22Rv1 (cell line): ENCODE data around the gene DHH.

ENCODE experiments used
- H3K27ac ChIP-seq: fragments of 450-650 bp; 2 replicates; pipeline ENCODE4 v1.5.1; 2017
- ZFX ChIP-seq: fragments of 450-650 bp; IDR thresholded peaks from 2 replicates; pipeline ENCODE4 v1.6.1; 2017; ENCODE audit warnings: antibody characterized with exemption, borderline replicate concordance
- TF ChIP-seq, protein P1 (sequence below): fragments of 450-650 bp; IDR thresholded peaks from 2 replicates; pipeline ENCODE4 v1.5.1; 2017; ENCODE audit warnings: mild to moderate bottlenecking

DHH gene

DNA sequence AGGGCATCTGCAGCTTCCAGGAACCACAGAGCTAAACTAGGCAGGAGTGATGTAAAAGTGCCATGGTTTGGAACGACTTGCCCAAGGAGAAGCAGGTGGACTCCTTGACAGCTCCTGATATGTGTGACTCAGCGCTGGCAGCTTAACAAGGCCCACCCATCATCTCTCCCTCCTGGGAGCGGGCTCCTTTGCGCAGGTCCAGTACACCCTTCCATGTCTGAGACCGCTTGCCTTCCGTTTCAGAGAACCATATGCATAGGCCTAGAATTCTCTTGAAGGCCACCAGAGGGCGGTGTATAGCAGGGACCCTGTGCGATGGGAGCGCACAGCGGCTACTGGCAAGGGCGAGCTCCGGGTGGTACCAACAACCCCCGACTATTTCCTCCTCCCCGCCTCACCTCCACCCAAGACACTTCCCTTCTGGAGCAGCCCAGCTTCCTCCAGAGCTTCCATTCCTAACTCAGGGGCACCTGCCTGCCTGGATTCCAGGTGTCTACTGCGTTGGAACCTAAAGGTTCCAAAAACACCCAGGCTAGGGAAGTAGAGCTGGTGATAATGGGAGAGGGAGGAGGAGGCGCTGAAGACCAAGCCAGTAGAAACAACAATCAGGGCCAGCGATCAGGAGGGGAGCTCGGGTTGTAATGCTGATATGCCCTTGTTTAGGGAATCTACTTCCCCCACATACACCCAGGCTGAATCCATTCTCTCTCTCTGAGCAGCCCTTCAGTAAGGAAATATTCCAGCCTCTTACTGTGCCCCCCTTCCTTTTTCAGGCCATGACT lies 6.3 kb downstream of the DHH start:
- no peak overlapping the region for H3K27ac ChIP-seq
- TF ChIP-seq, protein P1, sequence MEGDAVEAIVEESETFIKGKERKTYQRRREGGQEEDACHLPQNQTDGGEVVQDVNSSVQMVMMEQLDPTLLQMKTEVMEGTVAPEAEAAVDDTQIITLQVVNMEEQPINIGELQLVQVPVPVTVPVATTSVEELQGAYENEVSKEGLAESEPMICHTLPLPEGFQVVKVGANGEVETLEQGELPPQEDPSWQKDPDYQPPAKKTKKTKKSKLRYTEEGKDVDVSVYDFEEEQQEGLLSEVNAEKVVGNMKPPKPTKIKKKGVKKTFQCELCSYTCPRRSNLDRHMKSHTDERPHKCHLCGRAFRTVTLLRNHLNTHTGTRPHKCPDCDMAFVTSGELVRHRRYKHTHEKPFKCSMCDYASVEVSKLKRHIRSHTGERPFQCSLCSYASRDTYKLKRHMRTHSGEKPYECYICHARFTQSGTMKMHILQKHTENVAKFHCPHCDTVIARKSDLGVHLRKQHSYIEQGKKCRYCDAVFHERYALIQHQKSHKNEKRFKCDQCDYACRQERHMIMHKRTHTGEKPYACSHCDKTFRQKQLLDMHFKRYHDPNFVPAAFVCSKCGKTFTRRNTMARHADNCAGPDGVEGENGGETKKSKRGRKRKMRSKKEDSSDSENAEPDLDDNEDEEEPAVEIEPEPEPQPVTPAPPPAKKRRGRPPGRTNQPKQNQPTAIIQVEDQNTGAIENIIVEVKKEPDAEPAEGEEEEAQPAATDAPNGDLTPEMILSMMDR = peak; percentile 99
- TF ChIP-seq ZFX = no peak

DNA sequence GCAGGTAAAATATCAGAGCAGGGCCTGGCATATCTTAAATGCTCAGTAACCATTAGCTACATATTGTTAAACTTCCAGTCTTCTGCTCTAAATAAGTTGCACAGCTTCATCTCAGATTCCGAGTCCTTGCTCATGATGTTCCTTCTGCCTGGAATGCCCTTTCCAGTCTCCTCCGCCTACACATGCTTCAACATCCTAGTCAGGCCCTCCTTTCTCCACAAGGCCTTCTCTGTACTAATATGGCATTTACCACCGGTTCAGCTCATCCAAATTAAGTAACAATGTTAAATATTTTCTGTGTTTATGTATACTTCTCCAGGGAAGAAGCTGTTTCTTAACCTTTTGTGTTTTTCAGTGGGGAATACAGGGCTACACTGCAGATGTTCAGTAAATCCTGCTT lies 8.5 kb downstream of the DHH start:
- H3K27ac ChIP-seq = no peak overlapping the region
- TF ChIP-seq, protein P1 = no peak
- TF ChIP-seq ZFX = no peak

GRCh38 chr12:49084438-49084837 lies 10.2 kb downstream of the DHH start:
- H3K27ac ChIP-seq = no peak overlapping the region
- TF ChIP-seq, protein P1 = no peak
- no peak for TF ChIP-seq ZFX

DNA sequence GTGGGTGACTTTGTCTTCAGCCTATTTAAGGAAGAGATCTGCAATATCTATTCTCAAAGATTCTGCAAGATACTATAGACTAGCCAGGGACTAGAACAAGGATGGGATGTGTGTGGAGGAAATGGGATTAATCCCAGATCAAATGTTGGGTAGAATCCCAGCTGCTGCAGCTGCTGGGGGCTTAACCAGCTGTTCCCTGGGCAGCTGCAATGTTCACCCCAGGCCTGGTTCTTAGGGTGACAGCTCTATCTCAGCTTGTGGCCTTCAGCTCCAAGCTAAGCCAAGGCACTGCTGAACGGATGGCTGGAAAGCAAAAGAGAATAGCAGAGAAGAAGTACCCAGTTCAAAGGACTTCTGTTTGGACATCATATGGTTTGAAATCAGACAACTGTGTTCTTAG lies 14.8 kb downstream of the DHH start:
- TF ChIP-seq, protein P1 = no peak
- no peak for TF ChIP-seq ZFX
- H3K27ac ChIP-seq = no peak overlapping the region

GRCh38 chr12:49070971-49071370 lies 23.6 kb downstream of the DHH start:
- TF ChIP-seq ZFX = no peak
- TF ChIP-seq, protein P1 = no peak
- H3K27ac ChIP-seq = no peak overlapping the region

DNA sequence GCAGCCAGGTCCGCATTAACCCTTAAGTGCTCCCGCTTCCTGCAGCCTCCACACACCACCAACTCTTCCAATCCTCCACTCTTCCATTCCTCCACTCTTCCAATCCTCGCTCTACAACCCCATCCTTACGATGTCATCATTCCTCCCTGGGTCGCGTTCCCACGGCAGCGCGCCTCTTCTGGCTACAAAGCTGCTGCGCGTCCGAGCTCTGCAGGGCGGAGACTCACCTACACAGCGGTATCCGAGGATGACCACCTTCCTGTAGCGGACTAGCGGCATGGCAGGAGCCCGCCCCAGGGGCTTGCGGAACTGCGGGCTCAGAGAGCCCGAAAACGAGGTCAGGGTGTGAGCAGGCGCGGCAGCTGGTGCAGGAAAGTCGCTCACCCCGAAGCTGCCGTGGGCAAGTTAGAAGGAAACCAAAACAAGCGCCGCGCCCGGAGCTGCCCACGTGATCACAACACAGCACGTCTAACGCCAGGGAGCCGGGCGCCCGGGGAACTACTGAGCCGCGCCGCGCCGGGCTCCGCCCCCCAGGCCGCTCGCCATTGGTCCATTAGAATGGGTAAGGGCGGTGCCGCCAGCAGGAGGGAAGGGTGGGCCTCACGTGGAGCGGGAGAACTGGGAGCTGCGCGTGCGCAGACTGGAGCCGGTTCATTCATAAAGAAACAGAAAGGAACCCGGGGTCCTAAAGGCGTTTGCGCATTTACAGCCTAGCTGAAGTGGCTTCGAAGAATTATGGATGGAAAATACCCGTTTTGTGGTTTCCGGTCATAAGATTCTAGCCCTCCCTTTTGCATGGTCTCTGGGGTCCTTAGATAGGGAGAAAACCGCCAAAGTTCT lies 24.9 kb downstream of the DHH start, which contains the start of gene RHEBL1:
Gene RHEBL1 (minus strand): TSS at position 473 of the 840 bp plus-strand sequence. CDS start 194 bp downstream, at position 279.
- TF ChIP-seq ZFX = no peak
- TF ChIP-seq, protein P1 = peak; percentile 72
- peak within 1 kb of the TSS; percentile 61 for H3K27ac ChIP-seq

DNA sequence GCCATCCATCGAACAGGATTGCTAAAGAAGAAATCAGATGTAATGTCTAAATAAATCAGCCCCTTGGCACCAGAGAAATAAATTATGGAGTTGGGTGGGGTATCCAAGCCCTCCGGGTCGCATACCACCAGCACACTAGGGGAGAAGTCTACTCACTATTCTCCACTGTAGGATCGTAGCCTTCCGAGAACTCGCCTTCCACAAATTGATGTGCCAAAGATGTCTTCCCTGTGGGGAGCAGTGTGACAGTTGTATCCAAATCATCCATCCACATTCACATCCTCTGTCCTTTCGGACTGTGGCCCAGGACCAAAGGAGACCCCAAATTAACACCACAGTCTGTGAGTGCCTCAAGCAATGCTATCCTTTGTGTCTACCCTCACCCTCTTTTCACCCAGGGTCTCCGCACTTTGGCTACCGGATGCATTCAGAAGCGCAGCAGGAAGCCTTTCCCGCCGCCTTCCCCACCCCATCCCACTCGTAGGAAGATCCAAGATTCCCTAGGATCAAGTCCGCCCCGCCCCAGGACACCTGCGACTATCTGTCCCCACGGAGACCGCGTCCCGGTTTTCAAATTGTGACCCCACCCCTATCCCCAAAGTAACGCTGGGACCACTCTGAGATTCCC lies 25.6 kb downstream of the DHH start:
- TF ChIP-seq ZFX = no peak
- TF ChIP-seq, protein P1 = no peak
- peak overlapping the region; percentile 61 for H3K27ac ChIP-seq
